Stimulated activated CD4-positive, alpha-beta T cell treated with anti-CD3 and anti-CD28 coated beads, Interleukin-15, amount 100 ng/mL, for 48 hours (primary cell): ENCODE results near the gene ILK.

Experiments used
- DNase-seq, 2 donors: peaks; one replicate each; pipeline ENCODE4 v3.0.0-alpha.2; 2020; ENCODE audit warnings: low read depth in 2 of 2

The ILK gene

DNA sequence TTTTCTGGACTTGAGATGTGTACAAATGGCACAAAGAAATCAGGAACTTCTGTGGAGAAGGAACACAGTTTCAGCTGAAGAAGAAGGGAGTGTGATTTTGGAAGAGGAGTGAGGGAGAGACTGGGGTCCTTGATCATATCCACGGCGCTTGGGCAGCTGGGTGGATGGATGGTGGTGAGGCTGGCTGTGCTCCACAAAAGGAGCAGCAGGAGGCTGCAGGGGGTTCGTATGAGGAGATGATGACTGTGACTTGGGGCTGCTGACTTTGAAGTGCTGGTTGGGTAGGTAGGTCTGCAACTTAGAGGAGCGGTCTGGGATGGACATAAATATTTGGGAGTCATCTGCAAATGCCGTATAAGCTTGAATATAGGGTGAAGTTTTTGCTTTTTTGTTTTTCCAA, 53.4 kb downstream of the ILK start:
- DNase-seq = no peak

DNA sequence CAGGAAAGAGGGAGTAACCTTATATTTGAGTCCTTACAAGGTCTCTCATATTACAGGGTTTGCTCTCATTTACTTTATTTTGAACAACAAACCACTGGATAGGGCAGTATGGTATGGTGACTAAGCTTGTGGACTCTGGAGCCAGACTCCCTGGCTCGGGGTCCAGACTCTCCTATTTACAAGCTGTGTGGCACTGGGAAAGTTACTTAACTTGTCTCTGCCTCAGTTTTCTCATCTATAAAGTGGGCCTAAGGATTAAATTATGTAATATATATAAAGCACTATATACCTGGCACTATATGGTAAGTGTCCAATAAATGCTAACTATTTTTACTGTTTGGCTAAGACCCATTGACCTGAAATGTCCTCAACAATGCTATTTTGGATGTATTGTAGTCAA, 53.8 kb downstream of the ILK start:
- DNase-seq = no peak

DNA sequence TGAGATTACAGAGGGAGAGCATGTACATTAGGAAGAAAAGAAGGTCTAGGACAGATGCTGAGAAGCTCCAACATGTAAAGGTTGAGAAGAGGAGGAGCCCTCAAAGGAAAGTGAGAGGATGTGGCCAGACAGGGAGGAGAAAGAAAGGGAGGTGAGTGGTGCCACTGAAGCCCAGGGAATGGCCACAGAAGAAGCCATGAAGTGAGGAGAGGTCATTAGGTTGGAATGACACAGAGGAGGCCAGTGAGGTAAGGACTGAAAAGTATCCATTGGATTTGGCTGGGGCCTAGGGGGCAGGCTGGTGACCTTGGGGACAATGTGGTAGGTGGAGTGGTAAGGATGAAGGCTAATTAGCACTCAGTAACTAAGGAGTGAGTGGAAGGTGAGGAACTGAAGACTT, 55.1 kb downstream of the ILK start:
- no peak for DNase-seq
